ENCODE results near the gene RGR. TPM values are rescaled to one million over a fixed set of nuclear protein-coding genes. Genes with fewer than 3 reads are reported as not detected.

Gene RGR
- total and polyA plus RNA-seq, 8 donors: not detected

GRCh38 chr10:84261236-84261915 is 16.5 kb downstream of the RGR start:
- FAIRE-seq (no peak), ATAC-seq (no peak), DNase-seq (no peak)
- WGBS, 2 donors: 64 to 74% methylated on average over 7 of the region's 7 CpGs
- H3K4me3 ChIP-seq: no peak overlapping the region
- H3K27ac ChIP-seq: no peak overlapping the region
- TF ChIP-seq, protein P1, sequence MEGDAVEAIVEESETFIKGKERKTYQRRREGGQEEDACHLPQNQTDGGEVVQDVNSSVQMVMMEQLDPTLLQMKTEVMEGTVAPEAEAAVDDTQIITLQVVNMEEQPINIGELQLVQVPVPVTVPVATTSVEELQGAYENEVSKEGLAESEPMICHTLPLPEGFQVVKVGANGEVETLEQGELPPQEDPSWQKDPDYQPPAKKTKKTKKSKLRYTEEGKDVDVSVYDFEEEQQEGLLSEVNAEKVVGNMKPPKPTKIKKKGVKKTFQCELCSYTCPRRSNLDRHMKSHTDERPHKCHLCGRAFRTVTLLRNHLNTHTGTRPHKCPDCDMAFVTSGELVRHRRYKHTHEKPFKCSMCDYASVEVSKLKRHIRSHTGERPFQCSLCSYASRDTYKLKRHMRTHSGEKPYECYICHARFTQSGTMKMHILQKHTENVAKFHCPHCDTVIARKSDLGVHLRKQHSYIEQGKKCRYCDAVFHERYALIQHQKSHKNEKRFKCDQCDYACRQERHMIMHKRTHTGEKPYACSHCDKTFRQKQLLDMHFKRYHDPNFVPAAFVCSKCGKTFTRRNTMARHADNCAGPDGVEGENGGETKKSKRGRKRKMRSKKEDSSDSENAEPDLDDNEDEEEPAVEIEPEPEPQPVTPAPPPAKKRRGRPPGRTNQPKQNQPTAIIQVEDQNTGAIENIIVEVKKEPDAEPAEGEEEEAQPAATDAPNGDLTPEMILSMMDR (IDR thresholded peaks at IDR 0.05): no peak
- H3K9me3 ChIP-seq: no peaks in the 10 kb centered on the region
- H3K27me3 ChIP-seq: no peaks in the 10 kb centered on the region
- H3K4me1 ChIP-seq: no peaks in the 10 kb centered on the region
- no peaks in the 10 kb centered on the region for H3K36me3 ChIP-seq
- intact Hi-C loops (cut with DNase I): loop anchor here in 2 of 3 donors (5.0 kb wide), 1 partner anchor 281 kb away; no protein-coding TSS in a partner anchor

- intact Hi-C loops (cut with DNase I): loop anchor here in 2 of 3 donors (5.0 kb wide), 1 partner anchor 280 kb away; no protein-coding TSS in a partner anchor
- WGBS, 2 donors: 61 to 62% methylated on average over 13 of the region's 13 CpGs
- H3K4me3 ChIP-seq: no peak overlapping the region
- no peaks in the 10 kb centered on the region for H3K27me3 ChIP-seq
- H3K36me3 ChIP-seq: no peaks in the 10 kb centered on the region
- no peaks in the 10 kb centered on the region for H3K4me1 ChIP-seq
- FAIRE-seq (no peak), DNase-seq (no peak), ATAC-seq (no peak)
- no peak overlapping the region for H3K27ac ChIP-seq
- TF ChIP-seq, protein P1 (IDR thresholded peaks at IDR 0.05): no peak
- no peaks in the 10 kb centered on the region for H3K9me3 ChIP-seq
Observed at GRCh38 chr10:84262190-84262956, 17.5 kb downstream of the RGR start.

DNA sequence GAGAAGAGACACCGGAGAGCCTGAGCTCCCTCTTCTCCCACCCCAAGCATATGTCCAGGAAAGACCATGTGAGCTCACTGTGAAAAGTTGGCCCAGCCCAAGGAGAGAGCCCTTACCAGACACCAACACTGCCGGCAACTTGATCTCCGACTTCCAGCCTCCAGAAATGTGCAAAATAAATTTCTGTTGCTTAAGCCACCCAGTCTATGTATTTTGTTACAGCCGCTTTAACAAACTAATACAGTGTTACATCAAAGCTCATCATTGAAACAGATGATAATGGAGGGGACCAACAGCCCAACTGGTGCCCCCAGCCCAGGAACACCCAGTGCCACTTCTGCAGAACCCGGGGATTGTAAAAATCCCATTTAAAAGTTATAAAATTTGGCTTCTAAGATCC is 18.9 kb downstream of the RGR start:
- H3K27me3 ChIP-seq: no peaks in the 10 kb centered on the region
- no peak for DNase-seq
- no peak overlapping the region for H3K27ac ChIP-seq
- no peaks in the 10 kb centered on the region for H3K36me3 ChIP-seq
- no peak for FAIRE-seq
- ATAC-seq: no peak
- H3K9me3 ChIP-seq: no peaks in the 10 kb centered on the region
- TF ChIP-seq, protein P1 (IDR thresholded peaks at IDR 0.05): no peak
- intact Hi-C loops (cut with DNase I): loop anchor here in 2 of 3 donors (5.0 kb wide), 1 partner anchor 279 kb away; no protein-coding TSS in a partner anchor
- H3K4me3 ChIP-seq: no peak overlapping the region
- WGBS, 2 donors: 70 to 75% methylated on average over 5 of the region's 5 CpGs
- H3K4me1 ChIP-seq: no peaks in the 10 kb centered on the region

- Histone ChIP-seq H3K36me3 (no peaks in the 10 kb centered on the region), H3K4me1 (no peaks in the 10 kb centered on the region), H3K9me3 (no peaks in the 10 kb centered on the region), H3K27ac (no peak overlapping the region), H3K4me3 (no peak overlapping the region), H3K27me3 (no peaks in the 10 kb centered on the region)
- WGBS, 2 donors: 2% methylated on average over 11 of the region's 11 CpGs
- TF ChIP-seq, protein P1 (IDR thresholded peaks at IDR 0.05): peak; percentile 78 to 95 (median 86)
- peak; percentile 83 to 99 (median 97) for ATAC-seq
- FAIRE-seq: no peak
- intact Hi-C loops (cut with DNase I): loop anchor here in 2 of 3 donors (5.0 kb wide), 1 partner anchor 278 kb away; no protein-coding TSS in a partner anchor
- peak; percentile 30 to 78 (median 66) for DNase-seq
Observed at GRCh38 chr10:84264611-84265141, 19.8 kb downstream of the RGR start.
